Islet precursor cell (in vitro differentiated cells): ENCODE data around the gene ETFA.
A peak's percentile ranks its signal among the peaks of the same experiment; 100 is the strongest.

Experiments
- DNase-seq: peaks from one replicate; pipeline ENCODE4 v3.0.0-alpha.2; 2018

Gene ETFA

DNA sequence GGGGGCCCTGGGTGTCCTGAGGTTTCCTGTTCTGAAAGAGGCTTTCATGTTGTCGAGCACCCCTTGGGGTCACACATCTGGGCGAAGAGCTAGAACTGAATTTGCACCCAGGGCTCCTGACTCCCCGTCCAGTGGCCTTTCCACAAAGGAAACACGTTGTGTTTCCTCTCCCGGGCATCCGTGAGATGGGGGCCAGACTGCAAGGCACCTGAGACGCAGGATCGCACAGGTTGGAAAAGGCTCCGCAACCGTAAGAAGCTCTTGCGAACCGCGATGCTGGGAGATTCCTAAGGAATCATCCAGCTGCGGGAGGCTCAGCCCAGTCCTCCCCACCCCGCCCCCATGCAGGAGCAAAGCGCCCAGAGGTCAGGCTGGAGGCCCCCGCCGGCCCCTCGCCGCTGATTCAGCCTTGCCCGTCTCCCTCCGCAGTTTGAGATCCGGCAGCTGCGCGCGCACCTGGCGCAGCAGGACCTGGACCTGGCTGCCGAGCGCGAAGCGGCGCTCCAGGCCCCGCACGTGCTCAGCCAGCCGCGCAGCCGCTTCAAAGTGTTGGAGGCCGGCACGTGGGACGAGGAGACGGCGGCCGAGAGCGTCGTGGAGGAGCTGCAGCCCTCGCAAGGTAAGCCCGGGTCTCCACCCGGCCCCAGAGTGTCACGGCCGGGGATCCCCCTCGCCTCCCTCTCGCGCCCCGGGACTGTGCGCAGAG, 119.6 kb downstream of the ETFA start:
- DNase-seq: no peak

DNA sequence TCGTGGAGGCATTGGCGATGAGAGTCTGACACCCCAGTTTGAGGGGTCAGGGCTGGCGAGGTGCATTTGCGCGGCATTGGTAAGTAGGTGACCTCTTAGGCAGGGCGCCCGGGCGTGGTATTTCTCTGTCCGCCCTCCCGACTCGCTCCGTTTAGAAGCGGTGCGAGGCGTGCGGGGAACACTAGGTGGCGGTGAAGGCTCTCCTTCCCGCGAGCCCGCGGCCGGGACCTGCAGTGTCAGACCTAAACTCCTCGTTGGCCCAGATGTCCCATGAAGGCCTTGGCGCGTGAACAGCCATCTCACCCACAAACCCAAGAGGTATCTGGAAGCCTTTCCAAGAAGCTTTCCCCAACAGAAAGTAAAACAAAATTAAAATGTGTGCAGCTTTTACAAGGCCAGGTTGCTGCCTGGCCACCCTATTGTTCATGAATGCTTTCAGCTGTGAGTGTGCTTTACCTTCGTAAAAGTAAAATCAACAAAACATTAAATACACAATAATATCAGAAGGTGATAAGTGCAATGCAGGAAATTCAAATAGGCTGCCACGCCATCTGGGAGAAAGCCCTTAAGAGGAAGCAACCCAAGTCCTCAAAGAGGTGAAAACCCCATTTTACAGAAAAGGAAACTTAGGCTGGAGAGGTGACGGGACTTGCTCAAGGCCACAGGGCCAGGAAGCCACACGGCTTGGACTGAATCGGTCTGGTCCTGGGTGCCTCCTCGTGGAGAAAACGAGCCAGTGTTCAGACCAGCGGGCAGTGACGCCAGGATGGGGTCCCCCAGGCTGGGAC, 120.3 kb downstream of the ETFA start:
- peak; percentile 91 for DNase-seq

DNA sequence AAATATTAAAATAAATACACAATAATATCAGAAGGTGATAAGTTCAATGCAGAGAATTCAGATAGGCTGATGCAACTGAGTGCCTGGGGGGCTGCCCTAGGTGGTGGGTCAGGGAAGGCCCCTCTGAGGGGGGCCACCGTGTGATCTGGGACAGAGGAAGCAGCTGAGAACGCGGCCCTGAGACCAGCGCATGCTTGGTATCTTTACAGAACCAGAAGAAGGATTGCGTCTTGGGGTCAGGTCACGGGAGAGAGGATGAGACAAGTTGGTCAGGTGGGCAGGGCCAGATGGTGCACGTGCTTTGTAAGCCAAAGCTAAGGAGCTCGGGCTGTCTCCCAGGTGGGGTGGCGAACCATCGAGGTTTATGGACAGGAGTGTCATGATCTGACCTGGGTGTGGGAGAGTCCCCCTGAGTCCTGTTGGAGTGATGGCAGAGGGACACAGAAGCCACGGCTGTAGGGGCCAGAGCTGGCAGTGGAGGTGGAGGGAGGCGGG, 121.2 kb downstream of the ETFA start:
- no peak for DNase-seq

DNA sequence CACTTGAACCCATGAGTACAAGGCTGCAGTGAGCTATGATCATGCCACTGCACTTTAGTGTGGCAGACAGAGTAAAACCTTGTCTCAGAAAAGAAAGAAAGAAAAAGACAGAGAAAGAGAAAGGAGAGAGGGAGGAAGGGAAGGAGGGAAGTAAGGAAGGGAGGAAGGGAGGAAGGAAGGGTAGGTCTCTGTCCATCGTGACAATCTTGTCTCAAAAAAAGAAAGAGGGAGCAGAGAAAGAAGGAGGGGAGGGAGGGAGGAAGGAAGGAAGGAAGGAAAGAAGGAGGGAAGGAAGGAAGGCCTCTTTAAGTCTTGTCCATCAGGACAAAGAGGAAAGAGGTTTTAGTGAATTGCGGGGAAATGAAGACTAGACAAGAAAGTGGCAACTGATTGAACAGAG, 122.2 kb downstream of the ETFA start:
- no peak for DNase-seq

DNA sequence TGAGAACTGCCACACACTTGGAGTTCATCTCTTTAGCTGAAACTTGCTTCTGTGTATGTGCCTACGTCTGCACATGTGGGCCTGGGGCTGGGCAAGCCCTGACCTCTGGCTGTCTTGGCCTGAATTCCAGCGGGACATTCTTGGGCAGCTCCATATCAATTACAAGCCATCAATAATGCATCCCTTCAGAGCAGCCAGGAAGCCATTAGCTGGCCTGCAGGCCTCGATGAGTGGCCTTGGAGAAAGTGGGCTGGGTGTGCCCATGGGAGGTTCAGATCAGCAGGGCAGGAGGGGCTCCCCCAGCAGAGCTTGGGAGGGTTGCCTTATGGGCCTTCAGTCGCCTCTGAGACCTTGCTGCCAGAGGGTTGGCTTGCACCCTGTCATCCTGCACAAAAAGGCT, 124.1 kb downstream of the ETFA start:
- peak; percentile 77 for DNase-seq

DNA sequence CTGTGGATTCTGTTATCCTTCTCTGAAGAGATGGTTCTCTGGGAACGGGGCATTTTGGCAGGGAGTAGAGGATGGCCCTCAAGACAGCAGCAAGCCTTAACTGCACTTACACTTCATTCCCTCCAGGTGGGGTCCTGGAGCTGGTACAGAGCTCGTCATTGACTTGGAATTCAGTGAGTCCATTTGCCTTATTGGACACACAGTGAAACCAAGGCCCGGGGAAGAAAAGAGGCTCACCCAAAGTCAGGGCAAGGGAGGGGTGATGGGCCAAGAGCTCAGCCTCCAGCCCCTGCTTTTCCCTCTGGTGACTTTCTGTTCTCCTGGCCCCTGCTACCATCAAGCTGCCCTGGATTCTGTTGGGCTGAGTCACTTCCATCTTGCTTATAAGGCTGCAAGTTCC, 125.6 kb downstream of the ETFA start:
- peak; percentile 90 for DNase-seq

DNA sequence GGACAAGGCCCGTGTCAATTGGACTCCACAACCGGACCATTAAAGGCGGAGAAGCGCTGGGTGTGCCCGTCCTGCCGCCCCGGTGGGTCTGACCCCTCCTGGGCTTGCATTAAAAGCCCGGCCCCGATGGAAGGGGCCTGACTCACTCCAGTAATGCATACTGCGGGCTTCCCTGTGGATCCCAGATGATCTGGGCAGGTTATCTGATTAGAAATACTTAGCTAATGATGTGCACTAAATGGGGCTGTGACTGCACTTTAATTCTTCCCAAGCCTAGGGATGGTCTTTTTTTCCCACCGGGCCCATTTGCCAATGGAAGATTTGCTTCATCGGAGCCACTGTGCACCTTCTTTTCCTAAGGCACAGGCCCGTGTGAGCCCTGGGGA, 126.6 kb downstream of the ETFA start:
- DNase-seq: peak; percentile 75

DNA sequence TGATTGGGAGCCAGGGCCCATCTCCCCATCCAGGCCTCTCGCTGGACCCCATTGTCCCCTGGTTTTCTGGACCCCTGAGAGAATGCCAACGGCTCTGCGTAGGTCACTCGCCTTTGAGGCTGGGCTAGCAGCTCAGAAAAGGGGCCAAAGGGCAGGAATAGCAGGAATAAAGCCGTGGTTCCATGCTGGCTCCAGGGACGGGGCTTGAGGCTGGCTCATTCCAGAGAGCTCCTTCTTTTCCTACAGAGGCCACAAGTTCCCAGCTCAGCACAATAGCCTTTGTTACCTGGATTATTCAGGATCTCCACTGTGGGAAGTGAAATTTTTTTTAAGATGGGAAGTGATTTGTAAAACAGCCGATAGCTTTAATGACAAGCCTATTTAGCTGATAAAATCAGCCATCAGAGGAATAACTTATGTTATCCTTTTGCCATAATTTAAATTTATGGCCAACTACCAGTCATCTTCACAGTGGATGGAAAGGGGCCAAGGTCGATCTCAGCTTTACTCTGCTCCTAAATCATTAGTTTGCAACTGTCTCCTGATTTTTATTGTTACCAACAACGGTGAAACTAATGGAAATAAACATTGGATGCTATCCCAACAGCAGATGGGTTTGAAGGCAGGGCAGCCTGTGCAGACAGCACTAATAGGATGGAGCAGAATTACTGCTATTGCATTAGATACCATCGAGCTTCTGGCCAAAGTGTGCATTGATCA, 127.2 kb downstream of the ETFA start:
- no peak for DNase-seq

DNA sequence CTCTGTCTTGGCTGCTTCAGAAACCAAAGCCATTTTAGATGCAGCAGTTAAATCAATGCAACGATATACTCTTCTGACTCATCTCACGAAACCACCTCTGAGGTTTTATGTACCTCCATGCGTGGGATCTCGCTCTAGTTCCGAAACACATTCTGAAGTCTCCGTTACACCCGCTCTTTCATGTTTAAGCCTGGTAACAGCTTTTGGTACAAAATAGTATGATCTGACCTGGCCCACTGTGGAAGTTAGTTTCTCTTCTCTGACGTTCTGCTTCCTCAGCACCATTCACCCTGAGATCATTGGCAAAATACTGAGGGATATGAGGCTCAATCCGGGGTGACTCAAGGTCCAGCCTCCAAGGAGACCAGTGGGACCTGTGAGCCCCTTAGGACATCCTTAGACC, 129.6 kb downstream of the ETFA start:
- no peak for DNase-seq

DNA sequence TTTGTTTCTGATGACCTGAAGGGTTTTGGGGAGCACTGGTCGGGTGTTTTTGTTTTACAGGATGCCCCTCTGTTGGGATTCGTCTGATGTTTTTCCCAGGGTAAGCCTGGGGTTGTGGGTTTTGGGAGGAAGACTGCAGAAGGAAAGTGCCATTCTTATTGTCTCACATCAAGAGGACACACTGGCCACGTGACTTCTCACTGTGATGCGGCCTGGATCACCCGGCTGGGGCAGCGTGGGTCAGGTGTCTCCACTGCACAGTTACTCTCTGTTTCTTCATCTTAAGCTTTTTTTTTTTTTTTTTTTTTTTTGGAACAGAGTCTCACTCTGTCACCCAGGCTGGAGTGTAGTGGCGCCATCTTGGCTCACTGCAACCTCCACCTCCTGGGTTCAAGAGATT, 130.9 kb downstream of the ETFA start:
- no peak for DNase-seq

DNA sequence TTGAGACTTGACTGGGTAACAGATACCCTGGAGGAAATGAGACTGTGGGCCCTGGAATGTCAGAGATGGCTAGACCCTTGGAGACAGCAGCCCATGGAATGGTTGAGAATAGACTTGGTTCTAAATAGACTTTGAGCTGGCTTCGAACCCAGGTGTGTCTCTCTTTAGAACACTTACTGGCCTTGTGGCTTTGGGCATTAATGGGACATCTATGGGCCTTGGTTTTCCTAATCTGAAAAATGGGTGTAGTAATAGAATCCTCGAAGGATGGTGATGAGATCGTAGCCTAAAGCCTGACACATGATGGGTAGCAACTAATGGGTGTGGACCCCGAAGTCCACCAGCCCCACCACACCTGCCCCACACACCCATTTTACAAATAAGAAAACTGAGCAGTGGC, 132.2 kb downstream of the ETFA start:
- no peak for DNase-seq

DNA sequence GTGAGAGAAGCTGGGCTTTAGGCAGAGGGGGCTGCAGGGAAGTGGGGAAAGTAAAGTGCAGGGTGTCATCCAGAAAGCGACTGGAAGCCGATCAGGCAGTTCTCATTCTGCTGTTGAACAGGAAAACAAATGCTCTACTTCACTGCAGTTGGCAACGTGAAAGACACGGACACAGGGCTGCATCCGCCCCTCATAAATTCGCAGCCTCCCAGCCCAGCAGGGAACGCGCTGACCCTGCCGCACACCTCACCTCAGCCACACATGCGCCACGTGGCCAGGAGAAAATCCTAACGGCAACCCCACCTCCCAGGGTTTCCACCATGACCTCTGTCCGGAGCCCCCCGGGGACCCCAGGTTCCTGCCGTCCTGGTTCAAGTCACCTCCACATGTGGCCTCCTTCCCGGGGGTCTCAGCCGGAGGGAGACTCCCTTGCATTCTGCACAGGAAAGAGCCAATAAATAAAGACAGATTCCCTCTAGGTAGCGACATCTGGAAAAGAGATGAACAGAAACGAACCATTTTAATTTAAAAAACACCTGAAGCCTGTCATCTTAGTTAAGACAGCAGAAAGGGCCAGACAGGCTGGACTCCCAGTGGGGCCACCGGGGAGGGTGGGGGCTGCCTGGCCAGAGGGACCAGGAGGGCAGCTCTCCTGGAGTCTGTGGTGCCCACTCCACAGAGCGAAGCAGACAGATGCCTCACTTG, 132.8 kb downstream of the ETFA start:
- no peak for DNase-seq

DNA sequence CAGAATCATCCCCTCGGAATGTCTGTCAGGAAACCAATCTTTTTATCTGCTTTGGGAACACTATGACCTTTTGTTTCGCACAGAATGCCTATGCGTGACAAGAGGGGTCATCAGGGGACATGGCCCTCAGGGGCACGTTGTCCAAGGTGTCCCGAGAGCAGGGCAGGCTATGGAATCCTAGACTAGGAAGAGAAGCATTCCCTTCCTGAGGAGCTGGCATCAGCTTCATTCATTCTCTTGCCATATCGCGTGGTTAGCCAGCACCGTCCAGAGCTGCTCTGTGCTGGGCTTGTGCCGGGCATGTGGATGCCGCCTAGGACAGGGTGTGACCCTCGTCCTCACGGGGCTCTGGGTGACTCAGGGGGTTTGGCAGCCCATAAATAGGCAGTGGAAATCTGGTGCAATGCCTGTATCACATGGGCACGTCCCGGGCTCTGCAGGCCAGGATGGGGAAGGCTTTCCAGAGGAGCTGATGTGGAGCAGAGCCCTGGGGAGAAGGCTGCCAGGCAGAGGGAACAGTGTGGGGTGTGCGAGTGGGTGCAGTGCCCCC, 133.7 kb downstream of the ETFA start:
- no peak for DNase-seq

DNA sequence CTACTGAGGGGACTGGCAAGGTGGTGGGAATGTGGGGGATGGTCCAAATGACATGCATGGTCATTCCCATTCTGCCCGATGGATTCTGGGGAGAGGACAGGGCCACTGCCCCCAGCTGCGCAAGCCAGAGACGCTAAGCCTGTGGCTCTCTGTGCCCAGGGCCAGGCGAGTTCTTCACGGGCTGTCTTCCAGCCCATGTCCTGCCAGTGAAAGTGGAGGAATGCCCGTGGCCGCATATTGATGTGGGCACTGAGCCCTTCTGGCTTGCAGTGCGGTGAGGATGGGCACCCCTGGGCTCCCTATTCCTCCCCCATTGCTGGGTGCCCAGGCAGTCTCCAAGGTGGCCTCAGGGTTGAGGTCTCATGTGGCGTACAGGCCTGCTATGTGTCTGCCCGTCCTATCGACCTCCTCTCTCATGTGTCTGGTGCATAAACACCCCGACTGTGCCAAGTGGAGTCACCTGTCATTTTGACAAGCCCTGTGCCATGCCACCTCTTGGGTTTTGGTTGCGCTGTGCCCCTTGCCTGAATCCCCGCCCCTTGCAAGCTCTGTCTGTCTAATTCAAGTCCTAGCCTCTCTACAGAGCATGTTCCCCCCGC, 134.7 kb downstream of the ETFA start:
- no peak for DNase-seq

DNA sequence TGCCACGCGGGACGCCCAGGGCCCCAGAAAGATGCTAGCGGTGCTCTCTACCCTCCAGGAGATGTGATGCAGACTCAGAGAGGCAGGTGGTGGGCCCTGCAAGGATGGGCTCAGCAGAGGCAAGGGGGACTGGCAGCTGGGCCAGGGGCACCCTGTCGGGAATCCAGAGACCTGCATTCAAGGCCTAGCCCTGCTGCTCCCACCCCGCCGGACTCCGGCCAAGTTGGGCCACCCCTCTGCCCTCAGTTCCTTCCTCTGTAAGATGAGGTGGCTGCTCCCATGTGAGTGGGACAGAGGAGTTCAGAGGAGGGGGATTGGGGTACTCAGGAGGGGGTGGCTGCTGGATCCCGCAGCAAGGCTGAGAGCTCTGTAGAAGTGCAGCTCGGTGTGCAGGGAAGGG, 135.2 kb downstream of the ETFA start:
- no peak for DNase-seq

DNA sequence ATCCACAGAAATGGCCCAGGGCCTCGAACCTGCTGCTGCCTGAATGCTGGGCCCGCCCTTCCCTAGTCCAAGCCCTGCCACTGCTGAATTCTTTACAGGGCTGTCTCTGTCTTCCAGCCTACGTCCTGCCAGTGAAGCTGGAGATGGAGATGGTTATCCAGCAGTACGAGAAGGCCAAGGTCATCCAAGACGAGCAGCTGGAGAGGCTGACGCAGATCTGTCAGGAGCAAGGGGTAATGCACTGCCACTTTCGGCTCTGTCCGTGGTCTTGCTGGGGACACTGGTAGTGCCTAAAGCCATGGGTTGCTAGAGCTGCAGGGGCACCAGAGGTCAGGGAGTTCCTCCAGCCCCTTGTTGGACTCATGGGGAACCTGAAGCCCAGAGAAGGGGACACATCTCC, 135.8 kb downstream of the ETFA start:
- no peak for DNase-seq

DNA sequence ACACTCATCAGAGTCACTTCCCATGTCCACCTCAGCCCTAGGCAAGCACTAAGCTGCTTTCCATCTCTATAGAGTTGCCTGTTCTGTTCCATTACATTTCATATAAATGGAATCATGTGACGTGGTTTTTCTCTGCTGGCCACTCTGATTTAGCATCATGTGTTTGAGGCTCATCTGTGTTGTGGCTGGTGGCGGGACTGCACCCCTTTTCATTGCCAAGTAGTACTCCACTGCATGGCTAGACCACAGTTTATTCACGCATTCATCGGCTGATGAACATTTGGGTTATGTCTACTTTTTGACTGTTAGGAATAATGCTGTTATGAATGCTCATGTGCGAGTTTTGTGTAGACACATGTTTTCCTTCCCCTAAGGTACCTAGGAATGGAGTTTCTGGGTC, 136.6 kb downstream of the ETFA start:
- no peak for DNase-seq

DNA sequence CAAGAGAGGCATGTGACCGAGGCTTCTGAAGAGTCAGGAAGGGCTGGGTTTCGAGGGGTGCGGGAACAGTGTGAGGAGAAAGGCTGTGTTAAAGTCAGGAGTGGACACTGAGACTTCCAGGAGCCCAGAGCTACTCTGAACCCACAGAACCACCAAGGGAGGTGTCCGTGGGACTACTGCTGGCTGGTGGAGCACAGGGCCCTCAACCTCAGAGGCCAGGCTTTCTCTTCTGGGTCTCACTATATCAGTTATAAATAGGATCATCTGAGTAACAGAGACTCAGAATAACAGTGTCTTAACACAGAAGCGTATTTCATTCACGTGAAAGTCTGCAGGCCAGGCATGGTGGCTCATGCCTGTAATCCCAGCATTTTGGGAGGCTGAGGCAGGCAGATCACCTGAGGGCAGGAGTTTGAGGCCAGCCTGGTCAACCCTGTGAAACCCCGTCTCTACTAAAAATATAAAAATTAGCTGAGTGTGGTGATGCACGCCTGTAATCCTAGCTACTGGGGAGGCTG, 137.9 kb downstream of the ETFA start:
- DNase-seq: no peak

DNA sequence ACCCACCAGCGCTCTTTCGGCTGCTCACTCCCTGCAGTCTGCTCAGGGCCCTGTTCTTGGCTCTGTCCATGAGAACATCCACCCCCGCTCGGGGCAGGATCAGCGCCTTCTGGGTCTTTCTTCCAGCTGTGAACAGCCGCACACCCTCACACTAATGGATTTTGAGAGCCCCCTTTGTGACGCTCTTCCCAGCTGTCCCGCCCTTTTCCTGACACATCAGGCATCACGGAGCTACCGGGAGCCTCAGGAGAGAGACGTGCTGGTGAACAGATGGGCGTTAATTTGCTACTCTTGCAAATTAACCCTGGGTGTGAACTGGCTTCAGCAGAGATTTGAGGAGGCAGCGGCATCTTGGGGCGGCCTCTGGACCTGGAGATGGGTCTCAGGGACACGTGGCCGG, 138.5 kb downstream of the ETFA start:
- DNase-seq: no peak

DNA sequence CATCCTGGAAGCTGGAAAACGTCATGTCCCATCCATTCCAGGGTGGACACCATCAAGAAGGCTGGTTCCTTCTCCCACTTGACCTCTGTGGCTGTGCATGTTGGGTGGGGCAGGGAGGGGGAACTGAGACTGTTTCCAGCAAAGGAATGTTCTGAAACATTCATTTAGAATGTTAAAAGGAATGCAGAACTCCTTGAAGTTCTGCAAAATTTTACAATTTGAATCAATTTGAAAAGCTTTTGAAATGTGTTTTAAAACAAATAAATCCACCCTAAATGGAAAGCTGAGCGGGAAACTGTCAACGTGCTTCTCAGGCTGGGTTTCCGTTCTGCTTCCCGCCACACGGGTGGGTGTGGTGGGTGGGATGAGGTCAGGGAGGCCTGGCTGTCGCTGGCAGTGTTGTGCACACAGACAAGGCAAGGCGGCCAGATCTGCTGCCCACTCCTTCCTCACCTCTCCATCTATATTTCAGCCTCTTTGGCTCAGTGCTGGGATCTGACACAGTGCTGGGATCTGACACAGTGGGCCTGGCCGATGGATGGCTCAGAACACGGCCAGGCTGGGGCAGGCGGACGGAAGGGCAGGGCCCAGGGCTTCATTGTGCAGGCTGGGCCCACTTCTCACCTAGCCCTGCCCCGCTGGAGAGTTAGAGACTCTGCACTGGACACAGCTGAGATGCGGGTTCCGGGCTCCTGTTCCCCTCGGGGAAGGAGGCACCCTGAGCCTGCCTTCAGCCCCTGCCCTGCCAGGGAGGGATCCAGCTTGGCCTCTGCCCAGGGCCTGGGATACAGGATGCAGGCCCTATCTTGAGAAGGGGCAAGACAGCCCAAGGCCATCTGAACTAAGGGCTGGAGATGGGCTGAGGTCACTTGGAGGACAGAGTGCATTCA, 141.1 kb downstream of the ETFA start:
- DNase-seq: no peak

DNA sequence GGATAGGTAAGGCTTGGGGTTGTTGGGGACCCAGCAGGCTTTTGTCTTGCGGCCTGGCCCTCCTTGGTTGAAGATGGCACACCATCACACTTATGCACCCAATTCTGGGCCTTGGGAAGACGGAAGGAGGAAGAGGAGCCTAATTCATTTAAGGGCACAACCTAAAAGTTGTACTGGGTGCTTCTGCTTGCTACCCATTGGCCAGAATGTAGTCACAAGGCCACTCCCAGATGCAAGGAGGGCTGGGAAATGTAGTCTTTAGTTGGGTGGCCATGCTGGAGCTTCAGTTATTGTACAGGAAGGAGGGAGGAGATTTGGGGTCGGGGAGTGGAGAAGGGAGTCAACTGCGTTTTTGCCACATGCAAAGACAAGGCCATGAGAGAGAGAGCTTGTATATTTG, 142.3 kb downstream of the ETFA start:
- DNase-seq: no peak
